GM19238 (cell line): Measurements from ENCODE around the gene ACTN2.
A peak's percentile ranks its signal among the peaks of the same experiment; 100 is the strongest.

Source experiments
- DNase-seq: peaks from one replicate; pipeline ENCODE4 v3.0.0; 2011; ENCODE audit warnings: low spot score; ENCODE audit not compliant: insufficient read length

ACTN2 gene

DNA sequence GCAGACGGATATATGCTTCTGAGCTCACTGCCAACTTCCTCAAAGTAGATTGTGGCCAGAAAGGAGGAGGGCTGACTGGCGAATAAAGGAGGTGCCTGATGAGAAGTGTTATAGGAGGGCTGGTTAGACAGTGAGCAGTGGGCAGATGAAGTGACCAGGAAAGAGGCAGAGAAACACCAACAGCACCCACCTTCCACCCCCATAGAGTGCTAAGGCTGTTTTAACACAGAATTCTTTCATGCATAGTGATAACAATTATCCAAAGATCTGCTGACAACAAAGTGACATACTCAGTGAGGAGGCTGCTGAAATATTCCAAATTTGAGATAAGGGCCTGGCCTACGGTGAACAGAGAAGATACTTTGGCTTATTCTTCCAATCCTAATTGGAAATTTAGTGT is 87.6 kb downstream of the ACTN2 start:
- DNase-seq: no peak

DNA sequence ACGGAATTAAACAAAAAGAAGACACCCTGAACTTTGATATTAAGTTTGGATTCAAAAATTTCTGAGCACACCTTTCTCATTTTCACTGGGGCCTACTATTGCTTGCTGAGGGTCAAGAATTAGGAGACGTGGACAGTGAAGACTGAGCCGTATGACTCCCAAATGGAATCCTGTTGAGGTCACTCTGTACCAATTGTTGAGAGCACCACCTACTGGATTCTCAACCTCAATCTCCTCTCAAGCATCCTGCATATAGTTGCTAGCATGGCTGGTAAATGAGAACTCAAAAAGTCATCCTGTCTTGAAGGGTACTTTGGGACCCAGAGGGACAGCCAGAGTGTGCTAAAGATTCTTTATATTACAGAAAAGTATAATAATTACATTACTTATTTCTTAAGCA is 88.6 kb downstream of the ACTN2 start:
- DNase-seq: no peak

DNA sequence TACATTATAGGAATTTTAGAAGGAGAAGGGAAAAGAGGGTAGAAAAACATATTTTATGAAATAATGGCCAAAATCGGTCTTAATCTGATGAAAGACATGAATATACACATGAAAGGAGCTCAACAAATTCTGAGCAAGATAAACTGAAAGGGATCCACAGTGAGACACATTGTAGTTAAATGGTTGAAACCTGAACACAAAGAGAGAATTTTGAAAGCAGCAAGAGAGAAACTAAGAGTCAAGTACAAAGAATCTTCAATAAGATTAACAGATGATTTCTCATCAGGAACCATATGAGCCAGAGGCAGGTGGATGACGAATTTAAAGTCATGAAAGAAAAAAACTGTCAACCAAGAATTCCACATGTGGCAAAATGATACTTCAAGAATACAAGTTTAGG is 93.0 kb downstream of the ACTN2 start:
- no peak for DNase-seq

DNA sequence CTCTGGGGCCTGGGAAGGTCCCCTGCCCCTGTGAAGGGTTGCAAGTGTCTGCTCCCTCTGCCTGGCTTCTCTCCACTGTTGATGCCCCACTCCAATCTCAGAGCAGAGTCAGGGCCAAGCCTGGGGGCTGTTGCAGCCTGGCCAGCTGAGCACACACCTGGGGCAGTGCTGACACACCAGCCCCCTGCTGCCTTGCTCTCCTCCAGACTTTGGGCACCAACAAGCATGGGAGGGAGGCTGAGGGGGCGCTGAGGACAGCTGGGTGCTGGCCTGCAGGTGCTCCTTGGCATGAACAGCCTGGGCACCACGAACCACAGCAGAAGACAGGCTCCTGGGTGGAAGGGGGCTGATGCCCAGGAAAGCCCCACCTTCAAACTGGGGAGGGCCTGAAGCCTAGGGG is 99.2 kb downstream of the ACTN2 start:
- DNase-seq: no peak

DNA sequence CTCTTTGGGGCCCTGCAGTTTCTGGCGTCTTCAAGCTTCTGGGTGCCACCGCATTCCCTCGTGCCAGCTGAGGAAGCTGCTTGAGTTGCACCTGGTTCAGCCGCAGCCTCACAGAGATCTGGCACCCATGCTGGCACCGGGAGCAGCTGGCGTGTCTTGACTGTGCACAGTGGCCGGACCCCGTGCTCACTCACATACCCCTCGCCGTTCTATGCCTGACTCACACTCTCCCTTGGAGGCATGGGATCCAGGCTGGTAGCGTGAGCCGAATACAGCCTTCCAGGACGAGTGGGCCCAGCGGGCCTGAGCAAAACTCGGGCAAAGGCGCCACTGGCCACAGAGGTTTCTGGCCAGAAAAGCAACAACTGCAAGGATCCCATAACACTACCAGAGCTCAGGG is 100.2 kb downstream of the ACTN2 start:
- DNase-seq: no peak

DNA sequence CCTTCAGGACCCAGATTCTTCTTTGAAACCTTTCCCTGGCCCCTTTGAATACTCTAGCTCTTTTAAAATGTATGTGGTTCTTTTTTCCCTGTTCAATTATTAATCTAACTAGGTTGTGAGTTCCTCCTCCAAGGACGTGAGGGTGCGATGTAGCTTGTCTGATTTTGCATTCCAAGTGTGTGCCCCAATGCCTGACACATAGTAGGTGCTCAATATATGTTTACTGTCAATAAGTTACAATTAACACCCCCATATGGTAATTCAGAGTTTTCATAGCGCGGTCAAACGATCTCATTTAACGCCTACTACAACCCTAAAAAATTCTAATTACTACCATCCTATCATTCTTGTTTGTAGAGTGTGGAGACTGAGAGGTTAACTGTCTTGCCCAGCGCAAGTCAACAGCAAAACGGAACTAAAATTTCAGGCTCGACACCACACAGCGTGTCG is 108.3 kb downstream of the ACTN2 start:
- DNase-seq: no peak

DNA sequence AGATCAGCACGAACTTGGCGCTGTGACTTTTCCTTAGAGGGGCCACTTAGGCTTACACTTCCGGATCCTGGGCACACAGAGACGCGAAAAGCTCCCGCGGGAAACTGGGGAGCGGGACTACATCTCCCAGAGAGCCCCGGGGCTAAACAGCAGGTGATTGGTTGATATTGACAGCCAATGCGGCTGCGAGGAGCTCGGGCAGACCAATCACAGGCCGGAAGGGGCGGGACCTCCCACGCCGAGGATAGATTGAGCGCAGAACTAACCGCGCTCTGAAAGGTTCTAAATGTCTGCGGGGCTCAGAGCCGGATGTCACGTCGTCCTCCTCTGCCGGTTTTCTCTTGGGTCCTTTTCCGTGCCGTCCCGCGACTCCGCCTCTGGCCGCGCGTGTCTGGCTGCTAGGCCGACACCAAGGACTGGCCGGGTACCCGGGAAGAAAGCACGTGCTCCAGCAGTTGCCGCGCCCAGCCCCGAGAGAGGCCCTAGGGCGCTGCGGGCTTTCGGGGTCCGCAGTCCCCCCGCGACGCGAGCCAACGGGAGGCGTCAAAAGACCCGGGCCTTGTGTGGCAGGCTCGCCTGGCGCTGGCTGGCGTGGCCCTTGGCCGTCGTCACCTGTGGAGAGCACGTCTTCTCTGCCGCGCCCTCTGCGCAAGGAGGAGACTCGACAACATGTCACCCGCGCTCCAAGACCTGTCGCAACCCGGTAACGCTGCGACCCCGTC is 108.9 kb downstream of the ACTN2 start, which contains the start of gene MTR:
Gene MTR (plus strand): TSS at position 258 of the 722 bp plus-strand sequence. CDS start 412 bp downstream, at position 670.
- DNase-seq: peak; percentile 93

DNA sequence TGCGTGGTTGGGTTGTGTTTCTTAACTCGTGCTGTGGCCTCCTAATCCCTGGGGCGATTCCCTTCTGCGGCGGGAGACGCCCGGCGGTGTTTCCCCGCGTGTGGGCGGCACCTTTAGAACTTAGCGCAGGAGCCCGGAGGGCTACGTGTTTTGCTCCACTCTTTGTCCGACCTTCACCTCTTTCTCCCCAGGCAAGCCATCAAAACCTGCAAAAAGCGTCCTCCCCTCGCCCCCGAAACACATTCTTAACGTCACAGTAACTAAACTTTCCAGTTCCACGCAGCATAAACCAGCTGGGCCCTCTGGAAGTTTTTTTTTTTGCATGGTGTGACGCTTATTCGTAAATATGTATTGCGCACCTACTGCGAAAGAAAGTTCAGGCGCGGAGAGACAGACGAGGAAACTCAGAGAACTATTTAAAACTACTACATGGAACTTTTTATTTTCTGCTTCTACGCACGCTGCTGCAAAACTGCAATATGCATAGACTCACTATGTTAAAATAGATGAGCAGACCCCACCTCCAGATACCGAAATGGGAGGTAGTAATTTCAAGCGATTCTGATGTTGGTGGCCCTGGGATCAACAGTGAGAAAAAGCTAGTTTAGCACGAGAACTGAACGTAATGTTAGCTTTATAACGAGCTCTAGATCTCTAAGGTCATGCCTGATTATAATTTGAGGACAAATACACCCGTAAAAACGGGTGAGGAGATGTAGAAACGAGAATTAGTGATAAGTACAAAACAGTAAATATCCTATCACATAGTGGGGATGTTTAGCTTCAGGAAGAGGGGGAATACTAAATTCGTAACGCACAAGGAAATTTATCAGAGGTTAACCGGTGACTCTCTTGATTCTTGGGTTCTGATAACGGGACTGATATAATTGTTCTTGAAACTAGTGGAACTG is 109.7 kb downstream of the ACTN2 start:
- no peak for DNase-seq

DNA sequence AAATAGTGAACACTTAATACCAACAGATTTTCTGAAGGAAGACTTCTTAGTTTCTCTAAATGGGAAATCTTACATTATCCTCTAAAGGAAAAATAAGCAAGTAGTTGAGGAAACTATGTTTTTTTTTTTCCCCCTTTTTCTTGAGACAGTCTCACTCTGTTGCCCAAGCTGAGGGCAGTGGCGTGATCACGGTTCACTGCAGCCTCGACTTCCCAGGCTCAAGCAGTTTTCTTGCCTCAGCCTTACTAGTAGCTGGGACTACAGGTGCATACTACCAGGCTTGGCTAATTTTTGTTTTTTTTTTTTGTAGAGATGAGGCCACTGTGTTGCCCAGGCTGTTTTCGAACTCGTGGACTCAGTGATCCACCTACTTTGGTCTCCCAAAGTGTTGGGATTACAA is 112.7 kb downstream of the ACTN2 start:
- DNase-seq: no peak

DNA sequence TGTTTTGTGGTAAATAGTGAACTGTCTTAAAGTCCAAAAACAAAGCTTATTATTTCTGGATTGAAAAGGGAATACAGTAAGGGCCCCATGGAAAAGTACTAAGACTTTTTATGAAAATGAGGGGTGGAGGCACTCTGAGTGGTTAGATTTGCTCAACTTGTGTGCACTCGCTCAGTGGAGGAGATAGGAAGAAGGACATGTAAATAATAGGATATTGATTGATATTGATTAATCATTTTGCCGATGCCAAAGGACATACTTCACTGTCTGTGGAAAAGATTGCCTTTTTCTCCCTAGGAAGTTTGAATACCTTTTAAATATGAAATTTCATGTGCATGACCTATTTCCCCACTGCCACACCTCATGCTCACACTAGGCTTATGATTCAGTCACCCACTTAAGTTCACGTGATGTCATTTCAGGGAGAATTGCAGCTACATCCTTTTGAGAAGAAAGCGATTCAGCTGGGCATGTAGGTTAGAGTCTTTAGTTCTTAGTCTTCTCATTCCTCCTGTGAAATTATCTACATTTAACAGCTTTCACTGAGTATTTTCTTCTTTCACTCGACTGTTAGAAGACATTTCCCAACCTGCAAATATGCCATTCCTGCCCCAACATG is 113.8 kb downstream of the ACTN2 start:
- no peak for DNase-seq

DNA sequence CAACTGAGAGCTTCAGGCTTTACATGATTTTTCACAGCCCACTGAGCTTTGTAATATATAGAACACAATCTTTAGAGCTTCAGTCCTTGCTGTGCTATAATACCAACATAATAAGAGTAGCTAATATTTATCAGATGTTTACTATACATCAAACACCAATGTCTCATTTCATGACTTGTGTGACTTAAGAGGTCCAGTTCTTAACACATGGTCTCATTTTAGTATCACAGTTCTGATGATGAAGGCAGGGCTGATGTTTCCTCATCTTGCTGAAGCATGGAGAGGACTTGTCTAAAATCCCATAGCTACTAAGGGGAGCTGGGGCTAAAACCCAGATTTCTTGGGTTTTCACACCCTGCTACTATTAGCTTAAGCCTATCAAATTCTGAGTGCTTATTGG is 114.3 kb downstream of the ACTN2 start:
- DNase-seq: no peak

DNA sequence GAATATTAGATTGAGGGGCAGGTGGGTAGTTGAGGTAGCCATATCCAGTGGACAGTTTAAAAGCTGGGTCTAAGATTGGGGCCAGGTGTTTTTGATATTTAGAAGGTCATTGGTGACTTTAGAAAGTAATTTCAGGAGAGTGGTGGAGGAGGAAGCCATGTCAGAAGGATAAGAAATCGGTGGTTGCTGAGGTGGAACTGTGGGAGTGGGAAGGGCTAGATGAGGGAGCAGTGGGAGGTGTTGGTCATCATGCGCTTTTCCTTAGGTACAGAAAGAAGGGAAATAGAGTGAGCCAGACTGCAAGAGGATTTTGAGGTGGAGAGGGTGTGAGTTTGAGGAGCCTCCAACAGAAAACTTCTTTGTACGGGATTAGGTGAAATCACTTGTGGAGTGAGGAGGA is 116.0 kb downstream of the ACTN2 start:
- no peak for DNase-seq

DNA sequence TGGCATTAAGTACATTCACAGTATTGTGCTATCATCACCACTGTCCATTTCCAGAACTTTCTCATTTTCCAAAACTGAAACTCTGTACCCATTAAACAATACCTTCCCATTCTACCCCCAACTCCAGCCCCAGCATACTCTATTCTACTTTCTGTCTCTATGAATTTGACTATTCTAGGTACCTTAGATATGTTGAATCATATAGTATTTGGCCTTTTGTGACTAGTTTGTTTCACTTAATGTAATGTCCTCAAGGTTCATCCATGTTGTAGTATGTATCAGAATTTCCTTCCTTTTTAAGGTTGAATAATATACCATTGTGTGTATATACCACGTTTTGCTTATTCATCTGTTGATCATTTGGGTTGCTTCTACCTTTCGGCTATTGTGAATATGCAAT is 120.3 kb downstream of the ACTN2 start:
- DNase-seq: no peak

DNA sequence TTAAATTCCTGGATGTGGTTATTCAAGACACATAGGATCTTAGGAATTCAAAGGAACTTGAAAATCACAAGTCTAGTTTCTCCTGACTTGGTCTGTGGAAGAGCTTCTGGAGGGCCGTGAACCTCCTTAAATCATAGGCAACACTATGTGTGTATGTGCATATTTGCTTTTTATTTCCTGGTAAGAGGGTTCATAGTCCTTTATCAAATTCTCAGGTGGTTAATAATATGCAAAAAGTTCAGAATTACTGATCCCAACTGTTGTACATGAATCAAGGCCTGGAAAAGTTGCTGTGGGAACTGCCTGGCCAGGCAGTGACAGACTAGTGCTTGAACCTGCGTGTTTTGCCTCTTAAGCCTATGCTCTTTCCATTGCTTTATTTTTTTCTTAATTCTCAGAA is 121.7 kb downstream of the ACTN2 start:
- no peak for DNase-seq

DNA sequence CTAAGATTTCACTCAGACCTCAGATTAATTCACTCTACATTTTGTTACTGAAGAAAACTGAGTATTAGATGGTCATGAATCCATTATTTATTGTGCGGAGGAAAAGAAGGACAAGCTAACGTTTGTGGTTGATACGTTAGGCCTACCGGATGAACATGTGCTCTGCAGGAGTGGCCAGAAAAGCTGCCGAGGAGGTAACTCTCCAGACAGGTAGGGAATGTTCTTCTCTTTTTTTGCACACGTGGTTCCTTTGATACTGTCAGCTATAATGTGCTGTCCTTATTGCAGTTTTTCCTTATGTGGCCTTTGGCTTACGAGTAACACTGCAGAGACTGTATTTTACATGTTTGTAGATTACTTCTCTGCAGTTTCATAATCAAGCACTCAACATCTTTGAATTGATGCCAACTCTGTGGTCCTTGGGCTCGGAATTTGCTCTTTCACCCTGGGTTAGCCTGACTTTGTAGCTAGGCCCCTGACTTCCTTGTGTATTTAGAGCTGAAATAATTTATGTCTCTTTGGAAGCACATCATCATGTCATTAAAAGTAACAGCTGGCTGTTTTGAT is 122.3 kb downstream of the ACTN2 start:
- no peak for DNase-seq

DNA sequence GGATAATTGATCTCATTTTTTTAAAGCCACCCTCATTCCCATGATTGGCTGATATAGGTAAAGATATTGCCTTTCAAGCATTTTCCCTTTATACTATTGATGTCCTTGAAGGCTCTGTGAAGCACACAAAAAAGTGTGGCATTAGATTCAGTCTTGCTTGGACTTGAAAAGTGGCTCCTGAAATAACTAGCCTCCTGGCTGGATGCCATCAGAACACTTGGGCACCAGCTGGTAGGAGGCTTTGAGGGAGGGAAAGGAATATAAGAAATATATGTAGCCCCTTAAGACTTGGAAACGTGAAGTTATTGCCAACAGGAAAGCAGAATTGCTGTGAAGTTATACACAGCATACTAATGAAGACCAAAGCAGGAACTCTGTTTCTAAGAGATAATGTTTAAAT is 122.8 kb downstream of the ACTN2 start:
- no peak for DNase-seq

DNA sequence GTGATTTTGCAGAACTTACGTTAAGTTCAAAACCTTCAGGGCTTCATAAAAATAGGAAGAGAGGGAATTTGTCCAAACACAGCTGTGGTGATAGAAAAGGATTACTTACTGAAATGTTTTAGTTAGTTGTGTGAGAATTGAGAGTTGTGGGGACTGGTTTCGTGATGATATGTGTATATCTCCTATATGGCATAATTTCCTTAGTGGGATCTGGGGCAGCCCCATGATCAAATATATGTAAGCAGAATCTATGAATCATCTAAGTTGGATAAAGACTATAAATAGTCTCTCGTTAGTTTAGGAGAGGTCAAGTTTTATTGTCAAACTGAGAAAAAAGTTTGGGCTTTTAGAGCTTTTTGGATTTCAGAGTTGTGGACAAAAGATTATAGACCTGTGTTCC is 123.7 kb downstream of the ACTN2 start:
- DNase-seq: no peak

DNA sequence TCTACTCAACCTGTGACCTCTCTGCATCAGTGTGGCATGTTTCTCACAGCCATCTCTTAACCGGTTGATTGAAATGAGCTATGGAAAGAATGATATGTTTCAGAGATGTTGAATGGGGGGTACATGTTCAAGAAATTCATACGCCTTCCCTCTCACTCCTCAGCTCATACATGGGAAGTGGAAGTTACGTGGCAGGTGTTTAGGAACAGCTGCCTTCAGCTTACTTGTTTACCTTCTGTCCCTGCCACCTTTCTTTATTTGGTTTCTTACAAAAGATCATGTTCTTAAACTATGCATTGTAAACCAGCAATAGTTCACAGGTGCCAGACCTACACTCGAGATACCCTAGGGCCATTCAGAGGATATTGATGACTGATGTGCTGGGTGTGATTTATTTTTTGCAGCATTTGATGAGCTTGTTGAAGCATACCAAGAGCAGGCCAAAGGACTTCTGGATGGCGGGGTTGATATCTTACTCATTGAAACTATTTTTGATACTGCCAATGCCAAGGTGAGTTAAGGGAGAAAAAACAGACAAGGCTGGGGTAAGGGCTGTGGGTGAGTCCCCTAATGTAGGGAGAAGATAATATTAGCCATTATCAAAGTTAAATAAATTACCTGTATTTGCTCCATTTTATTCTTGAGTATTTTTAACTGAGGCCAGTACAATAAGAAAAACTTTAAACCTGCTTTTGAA is 126.2 kb downstream of the ACTN2 start:
- no peak for DNase-seq
